Vagina (tissue), 2 donors: ENCODE measurements around the gene TENM4.

Experiments used
- CTCF ChIP-seq, 3 experiments: fragments of 450-650 bp in 2 of 3; fragments of 200-600 bp in 1 of 3; sonication (generic) in 1 of 3; IDR thresholded peaks; one replicate each; pipeline ENCODE4 v1.5.1; 2017 to 2019; ENCODE audit warnings: antibody characterized with exemption in 3 of 3, mild to moderate bottlenecking in 2 of 3, moderate library complexity in 2 of 3
- POLR2AphosphoS5 ChIP-seq, 2 donors: sonication (generic); formaldehyde crosslinking; IDR thresholded peaks; one replicate each; pipeline ENCODE4 v1.9.0; 2017; ENCODE audit warnings: antibody characterized with exemption in 2 of 2, mild to moderate bottlenecking in 2 of 2, low read depth in 1 of 2; ENCODE audit not compliant: insufficient read depth in 1 of 2

GRCh38 chr11:79110796-79111195 lies 330.0 kb downstream of the TENM4 start:
- TF ChIP-seq CTCF (IDR thresholded peaks at IDR 0.05) (no peak), POLR2AphosphoS5 (IDR thresholded peaks at IDR 0.05; ENCODE audit: insufficient read depth in 1 of 2, low read depth in 1 of 2) (no peak)
